SU-DHL-6 (cell line): ENCODE results near the gene RND3.

Experiments
- H2AFZ ChIP-seq: fragments of 200-600 bp; sonication (generic); 2 replicates; pipeline ENCODE4 v1.6.1; 2014; ENCODE audit warnings: low read depth, mild to moderate bottlenecking, moderate library complexity, mixed read lengths, antibody characterized with exemption, low read length; ENCODE audit not compliant: severe bottlenecking
- H3F3A ChIP-seq: fragments of 200-600 bp; shearing (Covaris generic); 2 replicates; pipeline ENCODE4 v1.6.0; 2016; ENCODE audit warnings: antibody characterized with exemption, mild to moderate bottlenecking; ENCODE audit not compliant: insufficient read depth
- H3K27ac ChIP-seq: fragments of 200-600 bp; sonication (generic); 2 replicates; pipeline ENCODE4 v1.5.1; 2016; ENCODE audit warnings: low read depth, mild to moderate bottlenecking, low read length, moderate library complexity, mixed read lengths
- H3K27me3 ChIP-seq: fragments of 200-600 bp; sonication (generic), shearing (Covaris generic); 2 replicates; pipeline ENCODE4 v1.6.0; 2014; ENCODE audit warnings: mild to moderate bottlenecking, low read length
- H3K36me3 ChIP-seq: fragments of 200-600 bp; sonication (generic); 2 replicates; pipeline ENCODE4 v1.6.1; 2014; ENCODE audit warnings: mild to moderate bottlenecking, low read length, mixed read lengths
- H3K4me2 ChIP-seq: fragments of 300-600, 200-600 bp; shearing (Covaris generic), sonication (generic); 2 replicates; pipeline ENCODE4 v1.6.0; 2014; ENCODE audit warnings: low read length, low read depth, mild to moderate bottlenecking; ENCODE audit not compliant: poor library complexity, severe bottlenecking
- H3K4me3 ChIP-seq: fragments of 200-600 bp; sonication (generic); 2 replicates; pipeline ENCODE4 v1.5.1; 2014; ENCODE audit warnings: antibody characterized with exemption, low read length, mild to moderate bottlenecking, mixed read lengths; ENCODE audit not compliant: insufficient read depth, poor library complexity, severe bottlenecking
- H3K79me2 ChIP-seq: fragments of 200-600 bp; sonication (generic); 2 replicates; pipeline ENCODE4 v1.6.1; 2014; ENCODE audit warnings: mild to moderate bottlenecking, low read length, moderate library complexity; ENCODE audit not compliant: insufficient read depth
- H3K9ac ChIP-seq: fragments of 200-600 bp; sonication (generic); 2 replicates; pipeline ENCODE4 v1.7.0; 2014; ENCODE audit warnings: mild to moderate bottlenecking, low read length
- H3K9me2 ChIP-seq: fragments of 200-600 bp; sonication (generic); replicated peaks from 2 replicates; pipeline ENCODE4 v1.6.1; 2014; ENCODE audit warnings: low read length; ENCODE audit not compliant: insufficient read depth
- H3K9me3 ChIP-seq: fragments of 200-600 bp; sonication (generic); 2 replicates; pipeline ENCODE4 v1.6.1; 2014; ENCODE audit warnings: low read length, mixed read lengths; ENCODE audit not compliant: insufficient read depth
- H4K20me1 ChIP-seq: fragments of 200-600 bp; sonication (generic); 2 replicates; pipeline ENCODE4 v1.6.1; 2014; ENCODE audit warnings: low read depth, mild to moderate bottlenecking, antibody characterized with exemption, low read length, moderate library complexity, mixed read lengths
- CTCF ChIP-seq: fragments of 200-600 bp; sonication (generic); IDR thresholded peaks from one replicate; pipeline ENCODE4 v1.5.1; 2017; ENCODE audit warnings: antibody characterized with exemption, mild to moderate bottlenecking, low read length, moderate library complexity; ENCODE audit not compliant: insufficient read depth, poor library complexity, severe bottlenecking
- EZH2phosphoT487 ChIP-seq: fragments of 200-600 bp; sonication (generic), shearing (Covaris generic); conservative IDR thresholded peaks from 2 replicates; pipeline ENCODE4 v1.6.1; 2018; ENCODE audit warnings: mild to moderate bottlenecking, antibody characterized with exemption, low read length, moderate library complexity, mixed read lengths

Gene RND3

DNA sequence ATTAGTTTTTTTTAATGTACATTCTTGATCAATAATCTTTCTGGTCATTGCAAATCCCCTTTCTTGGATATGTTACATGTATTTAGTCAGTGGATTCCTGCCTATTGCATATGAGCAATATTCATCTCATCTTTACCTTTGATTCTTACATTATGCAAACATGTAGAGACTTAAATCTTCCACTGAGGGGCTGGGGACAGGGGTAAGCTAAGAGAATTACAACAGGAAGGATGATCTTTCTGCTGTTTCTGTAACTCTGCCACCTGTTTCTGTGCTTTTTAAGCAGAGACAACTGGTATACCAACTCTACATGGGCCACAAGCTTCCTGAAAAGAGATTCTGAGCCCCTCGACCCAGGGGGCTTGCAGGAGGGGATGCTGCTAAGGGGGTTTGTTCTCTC, 68.6 kb downstream of the RND3 start:
- H3K27me3 ChIP-seq: no peaks in the 10 kb centered on the region
- H3K36me3 ChIP-seq: no peaks in the 10 kb centered on the region
- no peak overlapping the region for H3K4me3 ChIP-seq
- H3K27ac ChIP-seq: no peak overlapping the region
- TF ChIP-seq EZH2phosphoT487 (no peak), CTCF (no peak)
- H3K9me3 ChIP-seq: no peaks in the 10 kb centered on the region
- H3K79me2 ChIP-seq: no peaks in the 10 kb centered on the region
- H3K9ac ChIP-seq: no peak overlapping the region
- H4K20me1 ChIP-seq: no peaks in the 10 kb centered on the region
- no peak overlapping the region for H3K4me2 ChIP-seq
- H2AFZ ChIP-seq: no peak overlapping the region
- no peaks in the 10 kb centered on the region for H3F3A ChIP-seq
- no peaks in the 10 kb centered on the region; the same call in 1 of the 2 replicates for H3K9me2 ChIP-seq
